T47D (cell line): ENCODE measurements around the gene FBXL16.
"Not testable (repeated sequence)": the region's sequence is repeated elsewhere in the genome, so short reads cannot be mapped to it uniquely, and the experiment has no call there.

Source experiments
- DNase-seq, 2 experiments: peaks; one replicate each; pipeline versions ENCODE4 v3.0.0 to v3.0.0-alpha.2; 2011 to 2012; ENCODE audit warnings: low read depth in 1 of 2, low spot score in 1 of 2
- JUND ChIP-seq: IDR thresholded peaks from 2 replicates; pipeline ENCODE4 v1.6.1; 2012; ENCODE audit warnings: low read depth
- in situ Hi-C: cut with HindIII; loops from 2 replicates; pipeline ENCODE4 v1.10.0; 2016; ENCODE audit warnings: low sequenced_read_pairs, low pct_unique_long_range_greater_than_20kb

FBXL16 gene

GRCh38 chr16:705431-706188, at the start of gene FBXL16:
Gene FBXL16 (minus strand): TSS chr16:705801. CDS start chr16:697405, 8,396 bp downstream.
- TF ChIP-seq JUND: no peak
- in situ Hi-C loops: loop anchor here (25.0 kb wide), 1 partner anchor 282 kb away; the partner anchor contains the start of gene SOX8
- DNase-seq: peak; percentile 87 to 94

- in situ Hi-C loops: no loop called here
- TF ChIP-seq JUND: no peak
Observed at GRCh38 chr16:754656-755055, 49.1 kb upstream of the FBXL16 start.

GRCh38 chr16:754121-754607, 48.6 kb upstream of the FBXL16 start:
- in situ Hi-C loops: not testable (repeated sequence)

More at GRCh38 chr16:754656-755055, 49.1 kb upstream of the FBXL16 start:
- DNase-seq: no peak

GRCh38 chr16:752007-752312, 46.4 kb upstream of the FBXL16 start:
- DNase-seq: no peak
- in situ Hi-C loops: no loop called here
- TF ChIP-seq JUND: no peak

More at GRCh38 chr16:754121-754607, 48.6 kb upstream of the FBXL16 start:
- DNase-seq: not testable (repeated sequence)

GRCh38 chr16:751152-752006, 45.8 kb upstream of the FBXL16 start:
- TF ChIP-seq JUND: no peak
- in situ Hi-C loops: no loop called here
- DNase-seq: peak in 1 of 2 experiments; percentile 61

- DNase-seq: no peak
- in situ Hi-C loops: no loop called here
- TF ChIP-seq JUND: no peak
Observed at GRCh38 chr16:750485-750884, 44.9 kb upstream of the FBXL16 start.

GRCh38 chr16:749010-749409, 43.4 kb upstream of the FBXL16 start:
- no peak for TF ChIP-seq JUND
- in situ Hi-C loops: no loop called here
- DNase-seq: no peak

- no peak for DNase-seq
- TF ChIP-seq JUND: no peak
- in situ Hi-C loops: no loop called here
Observed at GRCh38 chr16:747978-748746, 42.6 kb upstream of the FBXL16 start.

- no peak for DNase-seq
- in situ Hi-C loops: no loop called here
- no peak for TF ChIP-seq JUND
Observed at GRCh38 chr16:746637-747036, 41.0 kb upstream of the FBXL16 start.

GRCh38 chr16:745739-746138, 40.1 kb upstream of the FBXL16 start:
- in situ Hi-C loops: no loop called here
- no peak for TF ChIP-seq JUND
- peak; percentile 49 to 54 for DNase-seq

GRCh38 chr16:743794-744500, 38.3 kb upstream of the FBXL16 start:
- in situ Hi-C loops: no loop called here
- DNase-seq: no peak
- no peak for TF ChIP-seq JUND

- DNase-seq, in situ Hi-C loops: not testable (repeated sequence)
Observed at GRCh38 chr16:742894-743293, 37.3 kb upstream of the FBXL16 start.
